Skeletal muscle tissue (tissue), 4 donors: ENCODE results near the gene PIM3. TPM values are rescaled to one million over a fixed set of nuclear protein-coding genes. Genes with fewer than 3 reads are reported as not detected.

Experiments used
- H3K27ac ChIP-seq: one replicate; pipeline ENCODE4 v1.7.0; 2013; ENCODE audit warnings: mild to moderate bottlenecking, low read depth, low read length, inconsistent platforms
- H3K27me3 ChIP-seq, 3 donors: one replicate each; pipeline ENCODE4 v1.7.0; 2013; ENCODE audit warnings: low read length in 3 of 3; ENCODE audit not compliant: control insufficient read depth in 3 of 3, insufficient read depth in 3 of 3
- H3K36me3 ChIP-seq, 3 donors: one replicate each; pipeline ENCODE4 v1.7.0; 2013; ENCODE audit warnings: low read length in 3 of 3; ENCODE audit not compliant: control insufficient read depth in 3 of 3, insufficient read depth in 3 of 3
- H3K4me1 ChIP-seq, 3 donors: one replicate each; pipeline ENCODE4 v1.7.0; 2013; ENCODE audit warnings: low read length in 3 of 3, mild to moderate bottlenecking in 3 of 3; ENCODE audit not compliant: control insufficient read depth in 3 of 3, insufficient read depth in 3 of 3
- H3K4me3 ChIP-seq, 3 donors: one replicate each; pipeline ENCODE4 v1.7.0; 2013; ENCODE audit warnings: low read length in 3 of 3
- H3K9ac ChIP-seq, 3 donors: one replicate each; pipeline ENCODE4 v1.7.0; 2013; ENCODE audit warnings: low read length in 3 of 3, mild to moderate bottlenecking in 3 of 3, moderate library complexity in 2 of 3, low read depth in 1 of 3
- H3K9me3 ChIP-seq, 3 donors: one replicate each; pipeline ENCODE4 v1.7.0; 2013; ENCODE audit warnings: low read length in 3 of 3; ENCODE audit not compliant: control insufficient read depth in 3 of 3
- total RNA-seq: library from RNA; depleted of rRNA; stranded (reverse); fragments of >200 nt; gene quantifications from one replicate; pipeline ENCODE4 v1.2.3, GENCODE V29; 2014
- donor health status: Osteomylitis.

Gene PIM3
- total RNA-seq, 1 donor from 2014 or later, result 14.6 TPM

DNA sequence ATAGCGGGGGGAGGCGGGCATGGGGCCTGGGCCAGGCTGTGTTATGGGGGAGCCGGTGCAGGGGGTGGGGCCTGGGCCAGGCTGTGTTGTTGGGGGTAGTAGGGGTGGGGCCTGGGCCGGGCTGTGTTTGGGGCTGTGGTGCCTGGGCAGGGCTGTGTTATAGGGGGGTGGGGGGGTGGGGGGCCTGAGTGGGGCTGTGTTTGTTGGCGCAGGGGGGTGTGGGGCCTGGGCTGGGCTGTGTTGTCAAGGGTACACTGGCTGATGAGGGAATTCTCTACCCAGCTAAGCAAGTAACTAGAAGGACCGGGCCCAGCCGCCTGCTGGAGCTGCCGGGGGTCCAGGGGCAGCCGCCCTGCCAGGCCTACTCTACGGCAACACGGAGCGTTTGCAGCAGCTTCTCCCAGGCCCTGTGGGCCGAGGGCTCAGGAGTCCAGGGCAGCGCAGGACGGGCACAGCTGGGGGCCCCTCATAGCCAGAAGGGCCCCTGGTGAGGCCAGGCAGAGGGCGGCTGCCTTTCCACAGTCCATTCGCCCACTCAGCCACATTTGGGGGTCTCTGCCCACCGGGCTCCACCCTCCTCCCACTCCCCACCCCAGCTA, 10.1 kb upstream of the PIM3 start:
- Histone ChIP-seq H3K9me3 (no peaks in the 10 kb centered on the region), H3K36me3 (no peaks in the 10 kb centered on the region), H3K4me1 (peaks cover 25 to 35% (median 33%) of the 10 kb centered on the region in 3 donors), H3K27me3 (no peaks in the 10 kb centered on the region), H3K27ac (no peak overlapping the region), H3K4me3 (no peak overlapping the region), H3K9ac (no peak overlapping the region)

DNA sequence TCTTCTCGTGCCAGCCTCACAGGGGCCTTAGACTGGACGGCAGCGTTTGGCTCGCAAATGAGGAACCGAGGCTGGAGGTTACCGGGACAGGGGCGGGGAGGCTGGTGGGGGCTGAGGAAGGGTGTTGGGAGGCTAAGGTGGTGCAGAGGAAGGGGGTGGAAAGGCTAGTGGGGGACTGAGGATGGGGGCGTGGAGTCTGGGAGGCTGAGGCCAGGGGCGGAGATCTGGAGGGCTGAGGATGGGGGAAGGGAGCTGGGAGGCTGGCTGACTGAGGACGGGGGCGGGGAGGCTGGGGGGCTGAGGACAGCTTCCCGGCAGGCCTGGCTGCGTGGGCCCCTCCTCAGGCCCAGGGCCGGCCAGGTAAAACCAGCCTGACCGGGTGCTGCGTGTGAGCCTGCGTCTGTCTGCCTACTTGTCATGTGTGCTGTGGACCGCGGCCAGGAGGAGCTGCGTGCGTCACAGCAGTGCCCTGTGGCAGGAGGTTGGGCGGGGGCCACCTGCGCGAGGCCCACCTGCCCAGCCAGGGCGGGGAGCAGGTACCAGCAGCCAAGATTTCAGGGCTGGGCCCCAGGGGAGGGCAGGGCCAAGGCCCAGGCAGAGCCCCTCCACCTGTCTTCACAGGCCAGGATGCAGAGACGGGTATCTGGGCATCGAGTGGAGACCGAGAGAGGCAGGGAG, 9.4 kb upstream of the PIM3 start:
- H3K27me3 ChIP-seq, result no peaks in the 10 kb centered on the region
- H3K4me1 ChIP-seq, result peaks cover 30 to 39% (median 38%) of the 10 kb centered on the region in 3 donors
- H3K9me3 ChIP-seq, result no peaks in the 10 kb centered on the region
- H3K27ac ChIP-seq, result no peak overlapping the region
- no peak overlapping the region for H3K9ac ChIP-seq
- H3K36me3 ChIP-seq, result no peaks in the 10 kb centered on the region
- H3K4me3 ChIP-seq, result no peak overlapping the region

- Histone ChIP-seq H3K4me3 (no peak overlapping the region), H3K27ac (no peak overlapping the region), H3K9ac (no peak overlapping the region), H3K27me3 (no peaks in the 10 kb centered on the region), H3K36me3 (no peaks in the 10 kb centered on the region), H3K9me3 (no peaks in the 10 kb centered on the region), H3K4me1 (peaks cover 30 to 44% (median 41%) of the 10 kb centered on the region in 3 donors)
Observed at GRCh38 chr22:49951678-49951985, 8.9 kb upstream of the PIM3 start.

GRCh38 chr22:49951986-49952896, 8.3 kb upstream of the PIM3 start:
- no peaks in the 10 kb centered on the region for H3K9me3 ChIP-seq
- peak overlapping the region in 1 of 3 donors; percentile 40 for H3K9ac ChIP-seq
- no peaks in the 10 kb centered on the region for H3K36me3 ChIP-seq
- no peaks in the 10 kb centered on the region for H3K27me3 ChIP-seq
- H3K4me1 ChIP-seq, result peaks cover 30 to 48% (median 44%) of the 10 kb centered on the region in 3 donors
- H3K27ac ChIP-seq, result no peak overlapping the region
- H3K4me3 ChIP-seq, result no peak overlapping the region

- Histone ChIP-seq H3K4me3 (no peak overlapping the region), H3K27me3 (no peaks in the 10 kb centered on the region), H3K27ac (peak overlapping the region; percentile 93), H3K9ac (peak overlapping the region in 2 of 3 donors; percentile 87), H3K9me3 (no peaks in the 10 kb centered on the region), H3K36me3 (no peaks in the 10 kb centered on the region), H3K4me1 (peaks cover 30 to 48% (median 44%) of the 10 kb centered on the region in 3 donors)
Observed at GRCh38 chr22:49953027-49953679, 7.4 kb upstream of the PIM3 start.

DNA sequence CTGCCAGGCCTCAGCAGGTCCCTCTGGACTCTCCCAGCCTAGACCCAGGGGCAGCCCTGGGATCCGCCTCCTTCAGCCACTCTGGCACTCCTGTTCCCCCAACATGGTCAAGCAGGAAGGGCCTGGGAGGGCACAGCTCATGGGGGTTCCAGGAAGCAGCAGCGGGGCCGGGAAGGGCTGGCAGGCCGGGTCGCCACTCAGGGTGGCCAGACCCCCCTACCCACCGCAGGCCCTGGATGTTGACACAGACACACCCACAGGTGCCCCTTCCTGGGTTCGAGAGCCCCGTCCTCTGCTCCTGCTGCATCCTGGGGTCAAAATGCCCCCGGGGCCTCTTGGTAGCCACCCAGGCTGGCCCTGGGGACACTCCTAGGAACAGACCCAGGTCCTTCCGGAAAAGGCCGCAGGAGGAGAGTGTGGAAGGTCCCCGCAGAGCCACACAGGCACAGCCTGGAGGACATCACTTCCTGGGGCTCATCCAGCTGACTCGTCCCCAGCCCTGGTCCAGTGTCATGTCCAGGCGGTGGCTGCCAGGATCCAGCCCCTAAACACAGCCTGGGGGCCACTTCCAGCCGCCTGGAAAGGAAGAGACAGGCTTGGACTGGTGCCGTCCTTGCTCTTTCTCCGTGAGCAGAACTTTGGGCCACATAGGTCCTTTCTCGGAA, 6.8 kb upstream of the PIM3 start:
- Histone ChIP-seq H3K4me3 (peak overlapping the region in 2 of 3 donors; percentile 23 to 41), H3K27me3 (no peaks in the 10 kb centered on the region), H3K9me3 (no peaks in the 10 kb centered on the region), H3K36me3 (no peaks in the 10 kb centered on the region), H3K9ac (peak overlapping the region; percentile 72 to 87 (median 87)), H3K27ac (peak overlapping the region; percentile 93), H3K4me1 (peaks cover 30 to 49% (median 44%) of the 10 kb centered on the region in 3 donors)

DNA sequence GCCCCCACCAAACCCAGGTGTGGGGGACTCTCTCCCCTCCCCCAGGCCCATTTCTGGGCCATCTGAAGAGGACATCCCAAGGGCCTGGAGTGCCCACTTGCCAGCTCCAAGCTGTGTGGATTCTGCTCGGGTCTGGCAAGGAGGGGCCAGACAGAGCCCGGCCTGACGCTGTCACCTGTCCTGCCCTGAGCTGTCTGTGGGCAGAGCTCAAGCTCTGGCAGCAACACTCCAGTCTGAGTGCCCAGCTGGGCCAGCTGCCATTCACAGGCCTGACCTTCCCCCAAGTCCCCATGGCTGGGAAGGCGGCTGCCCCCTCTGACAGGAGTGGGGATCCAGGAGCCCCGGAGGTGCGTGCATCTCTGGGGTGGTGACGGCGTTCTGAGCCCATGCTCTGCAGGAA, 6.2 kb upstream of the PIM3 start:
- Histone ChIP-seq H3K9me3 (no peaks in the 10 kb centered on the region), H3K36me3 (no peaks in the 10 kb centered on the region), H3K4me1 (peaks cover 32 to 55% (median 47%) of the 10 kb centered on the region in 3 donors), H3K4me3 (peak overlapping the region in 2 of 3 donors; percentile 23 to 41), H3K9ac (peak overlapping the region; percentile 72 to 87 (median 87)), H3K27me3 (no peaks in the 10 kb centered on the region), H3K27ac (peak overlapping the region; percentile 93)

DNA sequence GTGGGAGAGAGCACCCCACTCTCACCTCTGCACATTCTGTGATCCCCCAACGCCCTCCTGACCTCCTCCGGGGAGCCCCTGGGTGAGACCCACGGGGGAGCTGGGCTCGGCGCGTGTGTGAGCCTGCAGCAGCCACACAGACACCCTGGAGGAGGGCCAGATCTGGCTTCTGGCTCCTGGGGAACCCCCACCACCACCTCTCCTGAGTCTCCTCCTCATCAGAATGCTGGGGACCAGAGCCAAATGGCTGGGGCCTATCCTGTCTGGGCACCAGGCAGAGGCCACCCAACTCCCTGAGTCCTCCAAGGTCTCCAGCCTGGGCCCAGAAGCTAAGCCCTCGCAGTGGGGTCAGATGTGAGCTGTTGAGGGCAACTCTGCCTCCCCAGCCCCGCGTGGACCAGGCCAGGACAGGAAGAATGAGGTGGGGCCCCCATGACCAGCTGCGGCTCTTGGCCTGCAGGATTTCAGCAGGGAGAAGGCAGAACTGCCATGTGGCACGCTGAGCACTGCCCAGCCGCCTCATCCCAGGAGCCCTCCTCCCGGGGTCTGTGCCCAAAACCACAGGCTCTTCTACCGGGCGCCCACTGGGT, 5.5 kb upstream of the PIM3 start:
- peak overlapping the region; percentile 93 for H3K27ac ChIP-seq
- peak overlapping the region in 1 of 3 donors; percentile 13 for H3K4me3 ChIP-seq
- peak overlapping the region; percentile 51 to 87 (median 87) for H3K9ac ChIP-seq
- H3K36me3 ChIP-seq, result no peaks in the 10 kb centered on the region
- no peaks in the 10 kb centered on the region for H3K27me3 ChIP-seq
- no peaks in the 10 kb centered on the region for H3K9me3 ChIP-seq
- H3K4me1 ChIP-seq, result peaks cover 39 to 62% (median 54%) of the 10 kb centered on the region in 3 donors
